ENCODE data around the gene PDIA5. TPM values are rescaled to one million over a fixed set of nuclear protein-coding genes. Genes with fewer than 3 reads are reported as not detected.
A peak's percentile ranks its signal among the peaks of the same experiment; 100 is the strongest.

The PDIA5 gene
- total RNA-seq = 10 to 100 TPM in 3 of 4 donors, 1 to 10 TPM in 1; 3.6 to 38.1 (median 25.1) TPM

- Histone ChIP-seq H3K4me3 (peak within 1 kb of the TSS; percentile 41 to 96), H3K27ac (peak within 1 kb of the TSS; percentile 5 to 60), H3K9me3 (no peaks in the 10 kb centered on the region), H3K27me3 (no peaks in the 10 kb centered on the region), H3K36me3 (no peaks in the 10 kb centered on the region), H3K4me1 (no peaks in the 10 kb centered on the region)
- no peak for TF ChIP-seq CTCF (IDR thresholded peaks at IDR 0.05)
- TF ChIP-seq POLR2A (IDR thresholded peaks at IDR 0.05) = peak; percentile 65 to 72
- intact Hi-C loops (cut with DNase I; ENCODE audit: low total_unique reads) = no loop called here
- peak; percentile 86 for DNase-seq
Observed at GRCh38 chr3:123066896-123067688, at the start of gene PDIA5. TSS of gene PDIA5 (plus strand) at chr3:123067025. CDS start at chr3:123067165, 140 bp downstream.

- DNase-seq = no peak
- Histone ChIP-seq H3K4me1 (no peaks in the 10 kb centered on the region), H3K4me3 (no peak overlapping the region), H3K27ac (no peak overlapping the region), H3K9me3 (no peaks in the 10 kb centered on the region), H3K36me3 (no peaks in the 10 kb centered on the region), H3K27me3 (no peaks in the 10 kb centered on the region)
- TF ChIP-seq POLR2A (IDR thresholded peaks at IDR 0.05) (no peak), CTCF (IDR thresholded peaks at IDR 0.05) (no peak)
- intact Hi-C loops (cut with DNase I; ENCODE audit: low total_unique reads) = no loop called here
Observed at GRCh38 chr3:123018683-123019082, 48.1 kb upstream of the PDIA5 start.

- no peak overlapping the region for H3K27ac ChIP-seq
- no peaks in the 10 kb centered on the region for H3K36me3 ChIP-seq
- no peaks in the 10 kb centered on the region for H3K4me1 ChIP-seq
- TF ChIP-seq POLR2A (IDR thresholded peaks at IDR 0.05) (no peak), CTCF (IDR thresholded peaks at IDR 0.05) (no peak)
- no peak overlapping the region for H3K4me3 ChIP-seq
- no peaks in the 10 kb centered on the region for H3K27me3 ChIP-seq
- no peak for DNase-seq
- H3K9me3 ChIP-seq = no peaks in the 10 kb centered on the region
- intact Hi-C loops (cut with DNase I; ENCODE audit: low total_unique reads) = no loop called here
Observed at GRCh38 chr3:123019161-123019560, 47.7 kb upstream of the PDIA5 start.

GRCh38 chr3:123019591-123019990, 47.2 kb upstream of the PDIA5 start:
- intact Hi-C loops (cut with DNase I; ENCODE audit: low total_unique reads) = no loop called here
- no peaks in the 10 kb centered on the region for H3K4me1 ChIP-seq
- TF ChIP-seq POLR2A (IDR thresholded peaks at IDR 0.05) (no peak), CTCF (IDR thresholded peaks at IDR 0.05) (no peak)
- H3K36me3 ChIP-seq = no peaks in the 10 kb centered on the region
- H3K27ac ChIP-seq = no peak overlapping the region
- no peak for DNase-seq
- no peaks in the 10 kb centered on the region for H3K9me3 ChIP-seq
- H3K27me3 ChIP-seq = no peaks in the 10 kb centered on the region
- no peak overlapping the region for H3K4me3 ChIP-seq

GRCh38 chr3:123020709-123021108, 46.1 kb upstream of the PDIA5 start:
- Histone ChIP-seq H3K4me1 (no peaks in the 10 kb centered on the region), H3K36me3 (no peaks in the 10 kb centered on the region), H3K27ac (no peak overlapping the region), H3K4me3 (no peak overlapping the region), H3K9me3 (no peaks in the 10 kb centered on the region), H3K27me3 (no peaks in the 10 kb centered on the region)
- DNase-seq = no peak
- intact Hi-C loops (cut with DNase I; ENCODE audit: low total_unique reads) = loop anchor here (10.0 kb wide), 1 partner anchor 76 kb away; no protein-coding TSS in a partner anchor
- TF ChIP-seq POLR2A (IDR thresholded peaks at IDR 0.05) = no peak
- TF ChIP-seq CTCF (IDR thresholded peaks at IDR 0.05) = no peak
